ENCODE data around the gene PLCXD1. TPM values are rescaled to one million over a fixed set of nuclear protein-coding genes. Genes with fewer than 3 reads are reported as not detected.
A peak's percentile ranks its signal among the peaks of the same experiment; 100 is the strongest.
"Not testable (repeated sequence)": the region's sequence is repeated elsewhere in the genome, so short reads cannot be mapped to it uniquely, and the experiment has no call there.

Gene PLCXD1
- total RNA-seq, 1 donor from 2014 or later: 52.4 TPM

DNA sequence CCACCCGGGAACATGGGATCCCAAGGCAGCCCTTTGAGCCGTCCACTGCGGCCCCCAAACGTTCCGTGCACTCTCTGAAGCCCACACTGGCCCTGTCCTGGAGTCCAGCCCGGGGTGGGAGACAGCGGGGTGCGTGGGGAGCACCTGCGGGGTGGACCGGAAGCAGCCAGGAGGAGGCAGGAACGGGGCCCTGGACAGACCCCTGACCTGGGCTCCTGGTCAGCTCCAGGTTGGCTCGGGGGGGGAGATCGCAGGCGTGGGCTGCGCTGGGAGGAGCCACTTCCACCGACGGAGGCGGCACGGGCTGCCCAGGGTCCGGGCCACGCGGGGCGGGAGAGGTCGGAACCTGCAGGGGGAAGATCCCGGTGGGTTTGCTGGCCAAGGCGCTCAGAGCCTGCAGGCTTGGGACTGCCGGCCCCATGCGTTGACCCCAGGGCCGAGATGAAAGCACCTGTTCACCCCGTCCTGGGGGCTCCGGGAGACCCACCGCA lies 5.7 kb upstream of the PLCXD1 start:
- Mint-ChIP-seq H3K27me3 (ENCODE audit: low read depth) (peaks cover 21% of the 10 kb centered on the region), H3K4me1 (peaks cover 22% of the 10 kb centered on the region), H3K4me3 (peak overlapping the region; percentile 87), H3K27ac (ENCODE audit: unreplicated experiment) (no peak overlapping the region), H3K9me3 (no peaks in the 10 kb centered on the region), H3K36me3 (ENCODE audit: low read depth) (no peaks in the 10 kb centered on the region)
- no peak for DNase-seq (ENCODE audit: low read depth, low spot score)
- TF ChIP-seq, protein P1, sequence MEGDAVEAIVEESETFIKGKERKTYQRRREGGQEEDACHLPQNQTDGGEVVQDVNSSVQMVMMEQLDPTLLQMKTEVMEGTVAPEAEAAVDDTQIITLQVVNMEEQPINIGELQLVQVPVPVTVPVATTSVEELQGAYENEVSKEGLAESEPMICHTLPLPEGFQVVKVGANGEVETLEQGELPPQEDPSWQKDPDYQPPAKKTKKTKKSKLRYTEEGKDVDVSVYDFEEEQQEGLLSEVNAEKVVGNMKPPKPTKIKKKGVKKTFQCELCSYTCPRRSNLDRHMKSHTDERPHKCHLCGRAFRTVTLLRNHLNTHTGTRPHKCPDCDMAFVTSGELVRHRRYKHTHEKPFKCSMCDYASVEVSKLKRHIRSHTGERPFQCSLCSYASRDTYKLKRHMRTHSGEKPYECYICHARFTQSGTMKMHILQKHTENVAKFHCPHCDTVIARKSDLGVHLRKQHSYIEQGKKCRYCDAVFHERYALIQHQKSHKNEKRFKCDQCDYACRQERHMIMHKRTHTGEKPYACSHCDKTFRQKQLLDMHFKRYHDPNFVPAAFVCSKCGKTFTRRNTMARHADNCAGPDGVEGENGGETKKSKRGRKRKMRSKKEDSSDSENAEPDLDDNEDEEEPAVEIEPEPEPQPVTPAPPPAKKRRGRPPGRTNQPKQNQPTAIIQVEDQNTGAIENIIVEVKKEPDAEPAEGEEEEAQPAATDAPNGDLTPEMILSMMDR (conservative IDR thresholded peaks at IDR 0.05): no peak

DNA sequence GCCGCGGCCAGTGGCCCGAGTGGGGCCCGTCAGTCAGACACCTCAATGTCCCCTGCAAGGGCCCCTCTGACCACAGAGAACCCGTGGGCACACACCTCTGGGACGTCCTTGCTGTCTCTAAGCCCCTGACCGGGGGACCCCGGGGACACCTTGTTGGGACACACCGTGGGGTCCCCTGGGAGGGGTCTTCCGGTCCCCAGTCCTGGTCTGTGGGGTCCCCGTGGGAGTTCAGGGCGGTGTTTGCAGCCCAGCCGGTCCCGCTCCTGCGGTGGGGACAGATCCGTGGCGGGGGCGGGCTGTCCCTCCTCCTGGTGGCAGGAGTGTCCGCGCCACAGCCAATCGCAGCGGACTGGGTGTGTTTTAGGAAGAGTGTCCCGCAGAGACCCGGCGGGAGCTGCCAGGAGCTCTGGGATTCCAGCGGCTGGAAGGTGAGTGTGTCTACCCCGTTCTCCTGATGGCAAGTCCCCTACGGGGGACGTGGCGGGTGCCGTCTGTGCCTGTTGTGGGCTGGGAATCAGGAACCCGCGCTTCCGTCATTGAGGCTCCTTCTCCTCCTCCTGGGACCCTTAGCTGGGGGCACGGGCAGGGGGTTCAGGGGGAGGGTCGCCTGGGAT lies 5.1 kb upstream of the PLCXD1 start:
- H3K27ac Mint-ChIP-seq (ENCODE audit: unreplicated experiment): no peak overlapping the region
- TF ChIP-seq, protein P1 (conservative IDR thresholded peaks at IDR 0.05): no peak
- H3K4me1 Mint-ChIP-seq: peaks cover 22% of the 10 kb centered on the region
- peaks cover 21% of the 10 kb centered on the region for H3K27me3 Mint-ChIP-seq (ENCODE audit: low read depth)
- H3K9me3 Mint-ChIP-seq: no peaks in the 10 kb centered on the region
- peak overlapping the region; percentile 73 for H3K4me3 Mint-ChIP-seq
- no peak for DNase-seq (ENCODE audit: low read depth, low spot score)
- H3K36me3 Mint-ChIP-seq (ENCODE audit: low read depth): no peaks in the 10 kb centered on the region

DNA sequence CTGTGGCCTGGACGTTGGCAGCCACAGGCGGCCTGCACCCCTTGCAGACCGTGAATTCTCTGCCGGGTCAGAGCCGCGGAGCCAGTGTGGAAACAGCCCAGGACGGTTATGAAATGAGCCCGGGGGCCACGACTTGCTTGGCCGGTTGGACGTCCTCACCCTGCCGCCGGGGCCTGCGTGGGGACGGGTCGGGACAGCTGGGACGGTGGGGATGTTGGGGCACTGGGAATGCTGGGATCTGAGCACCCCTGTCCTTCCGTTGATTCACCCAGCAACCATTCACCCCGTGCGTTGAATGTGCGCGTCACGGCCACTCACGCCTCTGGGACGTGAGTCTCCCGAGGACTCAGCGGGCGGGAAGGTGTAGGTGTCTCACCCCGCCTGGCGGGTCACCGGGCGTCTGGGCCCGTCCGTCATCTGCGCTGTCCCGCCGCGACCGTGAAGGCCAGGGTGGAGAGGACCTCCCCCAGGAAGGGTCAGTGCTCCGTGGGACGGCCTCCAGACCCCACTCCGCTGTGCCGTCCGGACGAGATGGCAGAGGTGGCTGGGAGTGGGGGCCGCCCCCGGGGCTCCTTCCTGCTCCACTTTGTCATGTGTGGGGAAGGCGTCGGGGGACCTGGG lies 4.5 kb upstream of the PLCXD1 start:
- Mint-ChIP-seq H3K4me1 (peaks cover 28% of the 10 kb centered on the region), H3K4me3 (peak overlapping the region; percentile 73), H3K9me3 (no peaks in the 10 kb centered on the region), H3K27ac (ENCODE audit: unreplicated experiment) (no peak overlapping the region), H3K36me3 (ENCODE audit: low read depth) (no peaks in the 10 kb centered on the region), H3K27me3 (ENCODE audit: low read depth) (peaks cover 21% of the 10 kb centered on the region)
- no peak for DNase-seq (ENCODE audit: low read depth, low spot score)
- TF ChIP-seq, protein P1 (conservative IDR thresholded peaks at IDR 0.05): no peak

DNA sequence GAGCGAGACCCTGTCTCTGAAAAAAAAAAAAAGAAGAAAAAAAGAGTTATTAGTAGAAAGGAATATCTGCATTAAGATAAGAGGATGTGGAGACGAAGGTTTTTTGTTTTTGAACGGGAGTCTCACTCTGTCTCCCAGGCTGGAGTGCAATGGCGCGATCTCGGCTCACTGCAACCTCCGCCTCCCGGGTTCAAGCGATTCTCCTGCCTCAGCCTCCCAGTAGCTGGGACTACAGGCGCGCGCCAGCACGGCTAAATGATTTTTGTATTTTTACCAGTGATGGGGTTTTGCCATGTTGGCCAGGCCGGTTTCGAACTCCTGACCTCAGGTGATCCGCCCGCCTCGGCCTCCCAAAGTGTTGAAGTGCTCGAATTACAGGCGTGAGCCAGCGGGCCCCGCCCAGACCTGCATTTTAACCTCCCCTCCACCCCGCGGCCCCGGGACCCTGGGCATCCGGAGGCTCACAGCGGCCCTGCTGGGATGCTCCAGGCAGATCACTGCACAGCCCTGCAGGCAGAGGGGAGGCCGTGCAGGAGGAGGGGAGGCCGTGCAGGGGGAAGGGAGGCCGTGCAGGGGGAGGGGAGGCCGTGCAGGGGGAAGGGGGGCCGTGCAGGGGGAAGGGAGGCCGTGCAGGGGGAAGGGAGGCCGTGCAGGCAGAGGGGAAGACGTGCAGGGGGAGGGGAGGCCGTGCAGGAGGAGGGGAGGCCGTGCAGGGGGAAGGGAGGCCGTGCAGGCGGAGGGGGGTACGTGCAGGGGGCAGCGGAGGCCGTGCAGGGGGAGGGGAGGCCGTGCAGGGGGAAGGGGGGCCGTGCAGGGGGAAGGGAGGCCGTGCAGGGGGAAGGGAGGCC lies 1.2 kb upstream of the PLCXD1 start:
- peaks cover 21% of the 10 kb centered on the region for H3K27me3 Mint-ChIP-seq (ENCODE audit: low read depth)
- DNase-seq (ENCODE audit: low read depth, low spot score); H3K36me3 Mint-ChIP-seq (ENCODE audit: low read depth); H3K9me3 Mint-ChIP-seq; H3K27ac Mint-ChIP-seq (ENCODE audit: unreplicated experiment): not testable (repeated sequence)
- peak overlapping the region; percentile 84 for H3K4me3 Mint-ChIP-seq
- H3K4me1 Mint-ChIP-seq: peaks cover 27% of the 10 kb centered on the region

DNA sequence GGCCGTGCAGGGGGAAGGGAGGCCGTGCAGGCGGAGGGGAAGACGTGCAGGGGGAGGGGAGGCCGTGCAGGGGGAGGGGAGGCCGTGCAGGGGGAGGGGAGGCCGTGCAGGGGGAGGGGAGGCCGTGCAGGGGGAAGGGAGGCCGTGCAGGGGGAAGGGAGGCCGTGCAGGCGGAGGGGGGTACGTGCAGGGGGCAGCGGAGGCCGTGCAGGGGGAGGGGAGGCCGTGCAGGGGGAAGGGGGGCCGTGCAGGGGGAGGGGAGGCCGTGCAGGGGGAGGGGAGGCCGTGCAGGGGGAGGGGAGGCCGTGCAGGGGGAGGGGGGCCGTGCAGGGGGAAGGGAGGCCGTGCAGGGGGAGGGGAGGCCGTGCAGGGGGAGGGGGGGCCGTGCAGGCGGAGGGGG lies 459 bp upstream of the PLCXD1 start:
- Mint-ChIP-seq H3K27me3 (ENCODE audit: low read depth) (peaks cover 19% of the 10 kb centered on the region), H3K4me1 (peaks cover 22% of the 10 kb centered on the region), H3K36me3 (ENCODE audit: low read depth) (peaks cover 13% of the 10 kb centered on the region)
- not testable (repeated sequence) for DNase-seq (ENCODE audit: low read depth, low spot score); H3K4me3 Mint-ChIP-seq; H3K27ac Mint-ChIP-seq (ENCODE audit: unreplicated experiment); H3K9me3 Mint-ChIP-seq

DNA sequence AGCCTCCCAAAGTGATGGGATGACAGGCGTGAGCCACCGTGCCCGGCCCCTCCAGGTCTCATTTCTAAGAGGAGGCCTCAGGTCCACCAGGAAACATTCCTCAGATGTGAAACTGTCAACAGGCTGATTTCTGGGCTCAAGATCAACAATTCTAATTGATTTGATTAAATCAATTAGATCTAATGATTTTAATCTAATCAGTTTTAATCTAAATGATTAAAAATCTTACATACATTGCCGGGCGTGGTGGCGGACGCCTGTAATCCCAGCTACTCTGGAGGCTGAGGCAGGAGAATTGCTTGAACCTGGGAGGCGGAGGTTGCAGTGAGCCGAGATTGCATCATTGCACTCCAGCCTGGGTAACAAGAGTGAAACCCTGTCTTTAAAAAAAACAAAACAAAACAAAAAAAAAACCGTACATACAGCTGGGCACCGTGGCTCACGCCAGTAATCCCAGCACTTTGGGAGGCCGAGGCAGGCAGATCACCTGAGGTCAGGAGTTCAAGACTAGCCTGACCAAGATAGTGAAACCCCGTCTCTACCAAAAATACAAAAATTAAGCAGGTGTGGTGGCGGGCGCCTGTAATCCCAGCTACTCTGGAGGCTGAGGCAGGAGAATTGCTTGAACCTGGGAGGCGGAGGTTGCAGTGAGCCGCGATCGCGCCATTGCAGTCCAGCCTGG lies 960 bp downstream of the PLCXD1 start:
- Mint-ChIP-seq H3K36me3 (ENCODE audit: low read depth) (peaks cover 13% of the 10 kb centered on the region), H3K4me1 (peaks cover 22% of the 10 kb centered on the region), H3K27me3 (ENCODE audit: low read depth) (peaks cover 12% of the 10 kb centered on the region), H3K4me3 (peak overlapping the region; percentile 93)
- not testable (repeated sequence) for H3K9me3 Mint-ChIP-seq; H3K27ac Mint-ChIP-seq (ENCODE audit: unreplicated experiment); DNase-seq (ENCODE audit: low read depth, low spot score)

Measured in neural crest cell (in vitro differentiated cells).